Stimulated activated memory B cell treated with anti-CD40 and anti-IgM and Interleukin-4, amounts not matched to agents 10 μg/mL and 1 μg/mL and 100 μg/mL, for 72 hours (primary cell): Measurements from ENCODE around the gene NID1.
"Not testable (repeated sequence)": the region's sequence is repeated elsewhere in the genome, so short reads cannot be mapped to it uniquely, and the experiment has no call there.

Experiments used
- ATAC-seq: fragments of 150-1000 bp; cut with Tn5 transposase; 2 replicates; pipeline ENCODE4 v1.10.0; 2021
- H3K27ac Mint-ChIP-seq: one replicate; pipeline ENCODE4 v1.8.0; 2022; ENCODE audit warnings: mild to moderate bottlenecking, mixed read lengths
- H3K27me3 Mint-ChIP-seq: one replicate; pipeline ENCODE4 v1.8.0; 2022; ENCODE audit warnings: mixed read lengths
- H3K36me3 Mint-ChIP-seq: one replicate; pipeline ENCODE4 v1.8.0; 2022; ENCODE audit warnings: mixed read lengths
- H3K4me1 Mint-ChIP-seq: one replicate; pipeline ENCODE4 v1.8.0; 2022; ENCODE audit warnings: mixed read lengths
- H3K4me3 Mint-ChIP-seq: one replicate; pipeline ENCODE4 v1.8.0; 2022; ENCODE audit warnings: mild to moderate bottlenecking, moderate library complexity, mixed read lengths
- H3K9me3 Mint-ChIP-seq: one replicate; pipeline ENCODE4 v1.8.0; 2022; ENCODE audit warnings: mixed read lengths

The NID1 gene

GRCh38 chr1:236007781-236008180 is 57.1 kb downstream of the NID1 start:
- H3K27me3 Mint-ChIP-seq, result no peaks in the 10 kb centered on the region
- no peak for ATAC-seq
- no peaks in the 10 kb centered on the region for H3K4me1 Mint-ChIP-seq
- no peak overlapping the region for H3K4me3 Mint-ChIP-seq
- no peaks in the 10 kb centered on the region for H3K9me3 Mint-ChIP-seq
- H3K36me3 Mint-ChIP-seq, result no peaks in the 10 kb centered on the region
- no peak overlapping the region for H3K27ac Mint-ChIP-seq

- H3K4me1 Mint-ChIP-seq, result peaks cover 19% of the 10 kb centered on the region
- not testable (repeated sequence) for ATAC-seq
Measured at GRCh38 chr1:236003058-236003457, 61.8 kb downstream of the NID1 start.

GRCh38 chr1:236002572-236002971 is 62.3 kb downstream of the NID1 start:
- Mint-ChIP-seq H3K4me3 (no peak overlapping the region), H3K36me3 (no peaks in the 10 kb centered on the region), H3K27me3 (no peaks in the 10 kb centered on the region), H3K9me3 (no peaks in the 10 kb centered on the region), H3K27ac (no peak overlapping the region), H3K4me1 (peaks cover 19% of the 10 kb centered on the region)
- no peak for ATAC-seq

More at GRCh38 chr1:236003058-236003457, 61.8 kb downstream of the NID1 start:
- H3K4me3 Mint-ChIP-seq, H3K27ac Mint-ChIP-seq, H3K36me3 Mint-ChIP-seq, H3K9me3 Mint-ChIP-seq, H3K27me3 Mint-ChIP-seq: not testable (repeated sequence)

GRCh38 chr1:236002025-236002390 is 62.9 kb downstream of the NID1 start:
- H3K36me3 Mint-ChIP-seq, result no peaks in the 10 kb centered on the region
- no peak overlapping the region for H3K4me3 Mint-ChIP-seq
- peaks cover 19% of the 10 kb centered on the region for H3K4me1 Mint-ChIP-seq
- no peak for ATAC-seq
- H3K27ac Mint-ChIP-seq, result no peak overlapping the region
- H3K27me3 Mint-ChIP-seq, result no peaks in the 10 kb centered on the region
- no peaks in the 10 kb centered on the region for H3K9me3 Mint-ChIP-seq

- ATAC-seq, result no peak
- H3K27me3 Mint-ChIP-seq, result no peaks in the 10 kb centered on the region
- H3K4me3 Mint-ChIP-seq, result no peak overlapping the region
- no peaks in the 10 kb centered on the region for H3K9me3 Mint-ChIP-seq
- peaks cover 19% of the 10 kb centered on the region for H3K4me1 Mint-ChIP-seq
- no peak overlapping the region for H3K27ac Mint-ChIP-seq
- no peaks in the 10 kb centered on the region for H3K36me3 Mint-ChIP-seq
Measured at GRCh38 chr1:236000781-236001180, 64.1 kb downstream of the NID1 start.

GRCh38 chr1:235999259-235999925 is 65.5 kb downstream of the NID1 start:
- Mint-ChIP-seq H3K9me3 (no peaks in the 10 kb centered on the region), H3K27ac (peak overlapping the region; percentile 55), H3K4me1 (peaks cover 19% of the 10 kb centered on the region), H3K4me3 (peak overlapping the region; percentile 15), H3K36me3 (no peaks in the 10 kb centered on the region), H3K27me3 (no peaks in the 10 kb centered on the region)
- ATAC-seq, result peak; percentile 88

- Mint-ChIP-seq H3K4me3 (peak overlapping the region; percentile 8), H3K36me3 (no peaks in the 10 kb centered on the region), H3K27ac (peak overlapping the region; percentile 55), H3K4me1 (peaks cover 19% of the 10 kb centered on the region), H3K27me3 (no peaks in the 10 kb centered on the region), H3K9me3 (no peaks in the 10 kb centered on the region)
- ATAC-seq, result peak; percentile 58
Measured at GRCh38 chr1:235998812-235999211, 66.1 kb downstream of the NID1 start.

GRCh38 chr1:235997931-235998330 is 67.0 kb downstream of the NID1 start:
- no peaks in the 10 kb centered on the region for H3K9me3 Mint-ChIP-seq
- no peak overlapping the region for H3K27ac Mint-ChIP-seq
- H3K4me3 Mint-ChIP-seq, result no peak overlapping the region
- H3K4me1 Mint-ChIP-seq, result peaks cover 19% of the 10 kb centered on the region
- no peaks in the 10 kb centered on the region for H3K27me3 Mint-ChIP-seq
- ATAC-seq, result no peak
- H3K36me3 Mint-ChIP-seq, result no peaks in the 10 kb centered on the region

GRCh38 chr1:235997049-235997448 is 67.8 kb downstream of the NID1 start:
- H3K36me3 Mint-ChIP-seq, result no peaks in the 10 kb centered on the region
- H3K4me1 Mint-ChIP-seq, result peaks cover 19% of the 10 kb centered on the region
- H3K27ac Mint-ChIP-seq, result no peak overlapping the region
- H3K27me3 Mint-ChIP-seq, result no peaks in the 10 kb centered on the region
- no peak overlapping the region for H3K4me3 Mint-ChIP-seq
- no peak for ATAC-seq
- no peaks in the 10 kb centered on the region for H3K9me3 Mint-ChIP-seq

GRCh38 chr1:235996048-235996785 is 68.7 kb downstream of the NID1 start:
- Mint-ChIP-seq H3K4me1 (peaks cover 19% of the 10 kb centered on the region), H3K27me3 (no peaks in the 10 kb centered on the region), H3K4me3 (no peak overlapping the region), H3K36me3 (no peaks in the 10 kb centered on the region), H3K27ac (no peak overlapping the region), H3K9me3 (no peaks in the 10 kb centered on the region)
- no peak for ATAC-seq

GRCh38 chr1:235995511-235995910 is 69.4 kb downstream of the NID1 start:
- Mint-ChIP-seq H3K27me3 (no peaks in the 10 kb centered on the region), H3K36me3 (no peaks in the 10 kb centered on the region), H3K27ac (no peak overlapping the region), H3K9me3 (peaks cover 2% of the 10 kb centered on the region), H3K4me3 (no peak overlapping the region), H3K4me1 (peaks cover 18% of the 10 kb centered on the region)
- no peak for ATAC-seq

- H3K4me3 Mint-ChIP-seq, result no peak overlapping the region
Measured at GRCh38 chr1:235993652-235994051, 71.2 kb downstream of the NID1 start.

GRCh38 chr1:235992868-235993267 is 72.0 kb downstream of the NID1 start:
- no peak for ATAC-seq
- Mint-ChIP-seq H3K27ac (no peak overlapping the region), H3K4me1 (no peaks in the 10 kb centered on the region), H3K9me3 (peaks cover 18% of the 10 kb centered on the region), H3K27me3 (no peaks in the 10 kb centered on the region), H3K4me3 (no peak overlapping the region), H3K36me3 (no peaks in the 10 kb centered on the region)

More at GRCh38 chr1:235993652-235994051, 71.2 kb downstream of the NID1 start:
- Mint-ChIP-seq H3K9me3 (peaks cover 11% of the 10 kb centered on the region), H3K27ac (no peak overlapping the region), H3K4me1 (peaks cover 1% of the 10 kb centered on the region), H3K36me3 (no peaks in the 10 kb centered on the region), H3K27me3 (no peaks in the 10 kb centered on the region)
- peak; percentile 37 for ATAC-seq

- Mint-ChIP-seq H3K27ac (no peak overlapping the region), H3K9me3 (peaks cover 23% of the 10 kb centered on the region), H3K4me1 (no peaks in the 10 kb centered on the region), H3K27me3 (no peaks in the 10 kb centered on the region), H3K36me3 (no peaks in the 10 kb centered on the region), H3K4me3 (no peak overlapping the region)
- ATAC-seq, result no peak
Measured at GRCh38 chr1:235992346-235992745, 72.5 kb downstream of the NID1 start.

- Mint-ChIP-seq H3K27me3 (no peaks in the 10 kb centered on the region), H3K36me3 (no peaks in the 10 kb centered on the region), H3K4me3 (no peak overlapping the region), H3K4me1 (no peaks in the 10 kb centered on the region), H3K27ac (no peak overlapping the region), H3K9me3 (peaks cover 23% of the 10 kb centered on the region)
- no peak for ATAC-seq
Measured at GRCh38 chr1:235990330-235990795, 74.5 kb downstream of the NID1 start.

GRCh38 chr1:235989105-235989504 is 75.8 kb downstream of the NID1 start:
- Mint-ChIP-seq H3K36me3 (no peaks in the 10 kb centered on the region), H3K4me1 (no peaks in the 10 kb centered on the region), H3K27me3 (no peaks in the 10 kb centered on the region), H3K27ac (no peak overlapping the region), H3K9me3 (peaks cover 23% of the 10 kb centered on the region), H3K4me3 (no peak overlapping the region)
- ATAC-seq, result no peak
